ENCODE results near the gene MARVELD1.
"Not testable (repeated sequence)": the region's sequence is repeated elsewhere in the genome, so short reads cannot be mapped to it uniquely, and the experiment has no call there.

Gene MARVELD1

GRCh38 chr10:97713339-97713825, at the start of gene MARVELD1:
Gene MARVELD1, plus strand, starts transcription at chr10:97713730. Its CDS starts 147 bp downstream, at chr10:97713877.
- DNase-seq: peak; percentile 46

GRCh38 chr10:97664282-97664850, 49.2 kb upstream of the MARVELD1 start:
- DNase-seq: no peak

- DNase-seq: no peak
These were observed 46.5 kb upstream of the MARVELD1 start for GRCh38 chr10:97666992-97667391.

- DNase-seq: no peak
These were observed 46.1 kb upstream of the MARVELD1 start for GRCh38 chr10:97667463-97667862.

- no peak for DNase-seq
These were observed 44.0 kb upstream of the MARVELD1 start for GRCh38 chr10:97669571-97669970.

- no peak for DNase-seq
These were observed 39.6 kb upstream of the MARVELD1 start for GRCh38 chr10:97673736-97674525.

GRCh38 chr10:97675222-97675621, 38.3 kb upstream of the MARVELD1 start:
- DNase-seq: no peak

GRCh38 chr10:97676770-97677581, 36.6 kb upstream of the MARVELD1 start:
- DNase-seq: peak; percentile 44

- DNase-seq: no peak
These were observed 33.9 kb upstream of the MARVELD1 start for GRCh38 chr10:97679594-97679993.

GRCh38 chr10:97682042-97682441, 31.5 kb upstream of the MARVELD1 start:
- DNase-seq: no peak

GRCh38 chr10:97683556-97684367, 29.8 kb upstream of the MARVELD1 start:
- DNase-seq: no peak

- DNase-seq: not testable (repeated sequence)
These were observed 29.2 kb upstream of the MARVELD1 start for GRCh38 chr10:97684368-97684713.

GRCh38 chr10:97684866-97685394, 28.6 kb upstream of the MARVELD1 start:
- DNase-seq: no peak

- no peak for DNase-seq
These were observed 28.1 kb upstream of the MARVELD1 start for GRCh38 chr10:97685395-97685958.

GRCh38 chr10:97686301-97686961, 27.1 kb upstream of the MARVELD1 start:
- no peak for DNase-seq

GRCh38 chr10:97686962-97687784, 26.4 kb upstream of the MARVELD1 start, which contains the start of gene AVPI1:
Gene AVPI1, minus strand, starts transcription at chr10:97687241. Its CDS starts 7,336 bp downstream, at chr10:97679905.
- DNase-seq: peak; percentile 94

GRCh38 chr10:97687785-97688781, 25.4 kb upstream of the MARVELD1 start:
- DNase-seq: no peak

GRCh38 chr10:97689559-97690020, 23.9 kb upstream of the MARVELD1 start:
- no peak for DNase-seq

- DNase-seq: peak; percentile 21
These were observed 23.4 kb upstream of the MARVELD1 start for GRCh38 chr10:97690133-97690532.

All from NCI-H1694 treated with DMSO at 0.1 percent for 48 hours (cell line).